ENCODE measurements around the gene SPEN.

The SPEN gene

DNA sequence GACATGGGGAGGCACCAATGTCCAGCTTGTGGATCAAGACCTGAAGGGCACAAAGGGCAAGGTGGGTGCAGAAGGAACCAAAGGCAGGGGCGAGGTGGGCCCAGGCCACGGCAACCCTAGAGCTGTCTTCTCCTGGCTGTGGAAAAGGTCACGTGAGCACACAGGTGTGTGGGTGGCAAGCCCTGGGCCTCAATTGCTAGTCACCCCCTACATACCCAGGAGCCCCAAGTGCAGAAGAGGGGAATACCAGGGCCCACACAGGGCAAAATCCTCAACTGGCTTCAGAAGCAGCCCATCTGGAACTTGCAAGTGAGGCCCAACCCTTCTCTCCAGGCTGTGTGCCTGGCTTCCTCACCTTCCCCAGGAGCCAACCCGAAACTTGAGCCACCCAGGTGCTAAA, 102.8 kb downstream of the SPEN start:
- DNase-seq, result no peak

DNA sequence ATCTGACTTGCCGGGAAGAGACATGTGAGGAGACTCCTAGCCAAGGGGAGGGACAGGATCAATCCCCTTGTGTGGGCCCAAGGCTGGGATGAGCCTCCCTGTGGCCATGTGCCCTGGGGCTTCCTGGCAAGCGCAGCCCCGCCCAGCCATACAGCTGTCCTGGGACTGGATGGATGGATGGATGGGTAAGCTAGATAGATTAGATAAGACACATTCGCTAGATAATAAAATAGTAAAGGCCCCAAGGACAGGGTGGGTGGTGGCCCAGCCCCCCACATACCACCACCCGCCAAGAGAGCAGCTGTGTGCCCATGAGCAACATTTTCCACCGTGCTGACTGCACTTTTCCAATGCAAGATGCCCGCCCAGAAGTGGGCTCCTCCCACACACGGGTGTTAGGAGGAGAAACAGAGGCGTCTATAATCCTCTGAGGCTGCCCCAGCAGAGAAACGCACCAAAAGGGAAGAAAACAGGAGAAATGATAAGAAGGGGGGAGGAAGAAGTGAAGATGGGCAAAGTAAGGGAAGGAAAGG, 103.3 kb downstream of the SPEN start:
- no peak for DNase-seq

DNA sequence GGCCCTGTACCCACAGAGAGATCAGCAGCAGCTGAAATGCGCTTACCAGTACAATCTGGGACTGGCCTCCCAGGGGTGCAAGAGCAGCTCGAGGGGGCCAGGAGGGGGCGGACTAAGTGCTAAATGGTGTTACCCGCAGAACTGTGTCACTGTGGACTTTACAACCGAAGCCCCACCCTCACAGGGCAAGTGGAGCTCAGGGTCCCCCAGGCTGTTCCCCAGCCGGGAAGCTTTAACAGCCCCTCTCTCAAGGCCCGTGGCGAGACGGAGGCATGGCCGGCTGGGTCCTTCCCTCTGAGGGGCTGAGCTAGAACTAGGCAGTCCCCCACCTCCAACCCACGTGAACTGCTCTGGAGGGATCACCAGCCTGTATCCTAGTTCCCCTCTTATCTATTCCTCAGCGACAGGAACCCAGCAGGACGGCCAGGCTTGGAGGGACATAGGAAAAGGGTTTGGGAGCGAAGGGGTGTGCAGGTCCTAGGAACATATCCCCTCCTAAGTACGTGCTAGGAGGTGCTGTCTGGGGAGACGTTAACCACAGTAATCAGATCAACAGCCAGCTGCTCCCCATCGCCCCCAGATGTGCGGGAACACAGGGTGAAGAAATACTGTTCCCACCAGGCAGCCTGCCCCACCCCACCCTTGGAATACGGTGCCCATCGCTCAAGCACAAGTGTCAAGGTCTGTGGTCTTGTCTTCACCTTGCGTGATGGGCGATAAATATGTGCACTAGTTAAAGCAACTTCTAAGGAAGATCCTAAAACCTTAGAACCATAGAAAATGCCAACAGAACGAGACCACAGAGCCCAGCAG, 104.0 kb downstream of the SPEN start:
- DNase-seq, result no peak

DNA sequence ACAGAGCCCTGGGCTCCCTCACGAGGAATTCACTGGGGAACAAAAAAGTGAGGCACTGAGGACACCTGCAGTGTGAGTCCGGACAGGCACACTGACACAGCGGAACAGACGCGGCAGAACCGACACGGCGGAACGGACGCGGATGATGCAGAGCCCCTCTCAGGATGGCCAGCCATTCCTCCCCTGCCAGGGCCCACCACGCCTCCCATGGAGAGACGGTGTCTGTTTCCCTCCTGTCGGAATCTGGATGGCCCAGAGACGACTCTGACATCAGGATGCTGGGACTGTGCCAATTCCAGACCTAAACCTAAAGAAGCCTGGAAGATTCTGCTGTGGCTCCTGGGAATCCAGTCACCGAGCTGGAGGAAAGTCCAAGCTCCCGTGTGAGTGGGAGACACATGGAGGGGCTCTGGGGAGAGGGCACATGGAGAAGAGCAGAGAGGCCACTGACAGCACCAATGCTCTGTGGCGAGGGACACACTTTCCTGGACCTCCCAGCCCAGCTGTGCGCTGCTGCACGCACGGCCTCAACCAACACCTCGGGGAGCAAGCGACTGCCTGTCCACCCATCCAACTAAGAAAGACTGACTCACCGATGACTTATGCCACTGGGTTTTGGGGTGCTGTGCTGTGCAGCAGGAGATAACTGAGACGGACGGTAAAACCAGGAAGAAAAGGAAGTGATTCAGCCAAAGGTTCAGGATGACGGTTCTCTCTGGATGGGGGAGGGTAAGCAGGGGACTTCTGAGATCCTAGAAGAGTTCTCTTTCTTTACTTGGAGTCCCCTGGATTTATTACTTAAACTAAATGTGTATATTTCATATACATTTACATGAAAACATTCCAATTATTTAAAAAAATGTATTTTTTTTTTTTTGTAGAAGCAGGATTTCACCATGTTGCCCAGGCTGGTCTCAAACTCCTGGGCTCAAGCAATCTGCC, 105.1 kb downstream of the SPEN start:
- no peak for DNase-seq

DNA sequence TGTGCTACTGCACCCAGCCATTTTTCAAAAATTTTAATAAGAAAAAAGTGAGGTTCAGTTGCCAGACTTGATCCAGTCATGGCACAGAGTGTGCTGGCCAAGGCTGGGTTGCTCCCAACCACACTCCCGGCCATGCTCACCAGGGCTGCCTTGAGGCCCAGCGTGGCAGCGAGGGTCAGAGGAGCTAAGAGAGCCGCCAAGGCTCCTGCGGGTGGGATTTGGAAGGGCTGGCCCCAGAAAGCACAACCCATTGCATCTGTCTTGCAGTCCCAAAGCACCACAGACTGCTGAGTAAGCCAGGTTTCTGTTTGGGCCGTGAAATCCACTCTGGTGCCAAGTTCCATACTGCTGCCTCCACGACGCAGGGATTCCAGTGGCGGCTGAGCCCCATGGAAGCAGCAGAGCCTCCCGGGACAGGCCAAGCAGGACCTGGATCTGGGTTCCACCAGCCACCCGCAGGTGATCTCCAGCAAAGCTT, 105.8 kb downstream of the SPEN start:
- DNase-seq, result no peak

DNA sequence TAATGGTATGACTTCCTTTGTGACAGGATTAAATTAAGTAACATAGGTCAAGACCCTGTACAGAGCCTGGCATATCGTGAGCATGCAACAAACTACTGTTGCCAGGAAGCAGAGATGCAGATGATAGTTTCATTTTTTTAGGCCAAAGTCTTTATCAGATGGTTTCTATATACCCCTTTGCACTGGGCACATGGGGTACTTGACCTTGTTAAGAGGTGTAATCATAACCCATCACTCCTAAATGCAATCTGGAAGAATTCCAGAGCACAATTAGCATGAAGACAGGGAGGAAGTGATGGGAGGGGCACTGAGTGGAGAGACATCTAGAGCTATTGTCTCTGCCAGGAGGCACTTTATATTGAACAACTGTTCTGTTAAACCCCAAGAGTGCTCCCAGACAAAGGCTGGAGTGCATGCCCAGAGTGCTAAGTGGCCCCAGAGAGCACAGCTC, 106.3 kb downstream of the SPEN start:
- no peak for DNase-seq

DNA sequence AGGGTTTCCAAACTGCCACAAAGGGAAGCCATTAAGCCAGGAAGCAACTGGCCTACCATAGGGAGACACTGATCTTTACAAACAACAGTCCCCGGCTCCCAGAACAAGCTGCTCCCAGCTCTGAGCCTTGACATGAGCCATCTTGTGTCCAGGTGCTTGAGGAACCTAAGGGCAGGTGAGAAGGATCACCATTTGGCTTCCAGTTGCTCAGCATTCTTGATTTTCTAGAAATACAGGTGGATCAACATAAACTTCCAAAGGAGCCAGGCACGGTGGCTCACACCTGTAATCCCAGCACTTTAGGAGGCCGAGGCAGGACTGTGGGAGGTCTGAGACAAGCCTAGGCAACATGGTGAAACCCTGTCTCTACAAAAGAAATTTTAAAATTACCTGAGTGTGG, 106.8 kb downstream of the SPEN start:
- no peak for DNase-seq

DNA sequence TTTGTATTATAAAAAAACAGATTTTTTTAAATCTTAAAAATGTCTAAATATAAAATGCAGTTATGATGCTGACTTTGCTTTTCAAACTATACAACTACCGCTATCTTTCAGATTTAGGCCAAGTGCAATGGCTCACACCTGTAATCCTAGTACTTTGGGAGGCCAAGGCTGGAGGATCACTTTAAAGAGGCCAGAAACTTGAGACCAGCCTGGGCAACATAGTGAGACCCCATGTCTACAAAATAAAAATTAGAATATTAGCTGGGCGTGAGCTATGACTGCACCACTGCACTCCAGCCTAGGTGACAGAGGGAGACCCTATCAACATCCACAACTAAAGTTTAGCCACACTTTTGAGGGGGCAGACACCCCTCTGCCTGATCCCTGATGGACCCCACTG, 108.0 kb downstream of the SPEN start:
- no peak for DNase-seq

DNA sequence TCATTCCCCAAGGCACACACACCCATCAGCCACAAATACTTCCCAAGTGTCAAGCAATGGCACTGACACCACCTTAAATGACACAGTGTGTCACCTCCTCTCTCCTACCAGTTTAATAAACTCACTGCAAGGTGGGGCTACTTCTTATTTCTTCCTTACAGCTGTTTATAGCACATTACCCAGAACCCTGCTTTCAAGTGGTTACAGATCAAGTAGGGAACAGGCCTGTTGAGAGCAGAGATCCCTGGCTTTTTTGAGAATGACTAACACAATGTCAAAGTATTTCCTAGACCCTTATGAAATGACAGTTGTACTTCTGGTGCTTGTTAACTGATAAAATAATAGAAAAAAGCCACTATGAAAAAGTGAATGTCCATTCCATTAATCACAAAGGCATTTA, 108.6 kb downstream of the SPEN start:
- no peak for DNase-seq

DNA sequence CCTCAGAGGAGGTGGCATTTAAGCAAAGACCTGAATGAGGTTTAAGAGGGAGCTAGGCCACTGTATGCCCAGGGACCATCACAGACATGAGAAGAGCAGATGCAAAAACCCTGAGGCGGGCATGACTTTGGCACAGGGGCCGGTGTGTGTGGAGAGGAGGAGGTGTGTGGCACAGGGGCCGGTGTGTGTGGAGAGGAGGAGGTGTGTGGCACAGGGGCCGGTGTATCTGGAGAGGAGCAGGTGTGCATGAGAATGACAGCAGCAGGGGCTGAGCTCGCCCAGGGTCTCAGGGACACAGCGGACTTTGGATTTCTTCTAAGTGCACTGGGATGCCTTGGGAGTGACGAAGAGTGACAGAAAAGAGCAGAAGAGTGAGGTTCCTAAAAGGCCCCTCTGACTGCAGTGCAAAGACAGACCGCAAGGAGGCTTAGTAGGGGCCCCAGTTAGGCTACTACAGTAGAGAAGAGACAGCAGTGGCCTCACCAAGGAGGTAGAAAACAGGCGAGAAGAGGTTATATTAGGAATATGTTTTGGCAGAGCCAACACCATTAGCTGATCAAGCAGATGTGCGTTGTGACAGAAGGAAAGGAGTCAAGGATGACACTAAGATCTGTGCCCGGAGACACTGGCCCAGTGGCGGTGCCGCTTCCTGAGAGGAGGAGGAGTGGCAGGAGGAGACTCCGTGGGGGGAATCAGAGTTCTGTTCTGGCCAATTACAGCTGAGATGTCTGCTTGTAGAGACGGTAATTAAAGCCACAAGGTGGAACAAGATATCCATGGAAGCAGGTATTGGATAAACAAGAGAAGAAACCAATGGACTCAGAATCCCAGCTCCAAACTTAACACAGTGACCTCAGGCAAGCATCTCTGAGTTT, 110.0 kb downstream of the SPEN start:
- no peak for DNase-seq

DNA sequence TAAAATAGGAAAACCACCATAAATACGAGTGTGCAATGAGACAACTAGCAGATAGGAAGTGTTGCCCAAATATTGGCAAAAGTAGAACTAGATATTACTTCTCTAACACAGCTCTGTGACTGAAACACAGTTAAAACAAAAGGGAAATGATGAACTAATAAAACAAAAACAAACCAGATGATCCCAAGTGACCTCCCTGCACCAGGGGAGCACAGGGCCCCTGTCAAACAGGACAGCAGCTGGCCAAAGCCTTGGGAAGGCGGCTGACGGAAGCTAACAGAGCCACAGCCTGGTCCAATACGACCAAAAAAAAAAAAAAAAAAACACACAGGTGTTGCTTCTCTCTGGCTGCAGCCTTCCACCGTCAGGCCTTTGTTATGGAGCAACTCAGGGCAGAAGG, 110.6 kb downstream of the SPEN start:
- no peak for DNase-seq

DNA sequence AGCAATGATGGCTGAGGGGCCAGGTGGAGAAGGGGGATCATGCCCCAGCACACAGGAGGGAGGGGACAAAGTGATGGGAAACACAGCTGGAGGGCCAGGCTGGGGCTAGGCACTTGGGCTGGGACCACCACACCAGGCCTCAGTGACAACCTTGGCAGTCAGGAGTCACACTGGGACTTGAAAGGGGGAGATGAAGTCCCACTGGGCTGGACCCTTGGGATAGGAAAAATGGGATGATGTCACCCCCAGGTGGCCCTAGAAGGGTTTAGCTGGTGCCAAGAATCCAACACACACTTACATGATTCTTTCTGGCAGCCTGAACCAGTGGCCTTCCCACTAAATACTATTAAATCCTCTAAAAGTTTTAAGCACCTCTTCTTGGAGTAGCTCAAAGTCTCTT, 111.3 kb downstream of the SPEN start:
- DNase-seq, result no peak

DNA sequence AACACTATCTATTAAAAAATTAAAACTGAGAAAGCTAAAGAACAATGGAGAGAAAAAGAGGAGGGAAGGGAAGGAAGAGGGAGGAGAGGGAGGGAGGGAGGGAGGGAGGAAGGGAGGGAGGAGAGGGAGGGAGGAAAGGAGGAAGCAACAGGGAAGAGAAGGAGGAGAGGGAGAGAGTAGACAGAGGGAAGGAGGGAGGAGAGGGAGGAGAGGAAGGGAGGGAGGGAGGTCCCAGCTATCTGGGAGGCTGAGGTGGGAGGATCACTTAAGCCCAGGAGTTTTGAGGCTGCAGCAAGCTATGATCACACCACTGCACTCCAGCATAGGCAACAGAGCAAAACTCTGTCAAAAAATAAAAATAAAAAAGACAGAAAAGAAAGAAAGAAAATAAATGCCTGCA, 111.9 kb downstream of the SPEN start:
- DNase-seq, result no peak

DNA sequence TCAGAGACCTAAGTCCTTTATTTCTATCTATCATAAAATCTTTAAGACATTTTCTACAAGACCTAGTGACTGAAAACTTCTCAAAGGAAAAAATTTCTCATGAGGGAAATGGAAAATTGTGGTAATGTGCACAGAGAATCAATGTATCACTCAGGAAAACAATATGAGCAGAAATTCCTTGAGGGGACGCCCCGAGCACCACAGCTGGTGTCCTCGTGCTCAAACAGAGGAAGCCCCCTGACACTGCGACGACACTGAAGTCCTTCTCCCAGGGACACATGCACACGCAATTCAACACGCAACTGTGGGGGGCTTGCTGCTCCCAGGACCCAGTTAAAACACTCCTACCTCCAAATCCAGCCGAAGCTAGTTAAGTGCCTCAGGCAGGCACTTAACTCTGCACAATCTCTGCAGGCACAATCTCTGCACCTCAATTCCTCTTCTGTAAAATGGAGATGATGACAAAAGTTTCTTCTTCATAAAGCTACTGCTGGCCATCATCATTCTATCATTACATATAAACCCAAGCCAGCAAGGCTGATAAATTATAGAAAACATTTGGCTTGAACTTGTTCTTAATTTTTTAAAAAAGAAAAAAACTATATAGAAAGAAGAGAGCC, 112.4 kb downstream of the SPEN start:
- DNase-seq, result no peak

DNA sequence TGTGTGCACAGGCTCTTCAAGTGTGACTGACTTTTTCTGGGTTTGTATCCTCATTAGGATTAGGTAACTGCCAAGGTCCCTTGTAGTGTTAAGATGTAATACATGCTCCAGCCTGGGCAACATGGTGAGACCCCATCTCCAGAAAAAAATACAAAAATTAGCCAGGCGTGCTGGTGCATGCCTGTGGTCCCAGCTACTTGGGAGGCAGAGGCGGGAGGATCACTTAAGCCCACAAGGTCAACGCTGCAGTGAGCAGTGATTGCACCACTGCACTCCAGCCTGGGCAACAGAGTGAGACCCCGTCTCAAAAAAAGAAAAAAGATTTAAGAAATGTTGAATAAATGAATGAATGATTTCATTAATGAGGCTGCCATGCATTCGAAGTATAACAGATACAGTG, 113.3 kb downstream of the SPEN start:
- no peak for DNase-seq

DNA sequence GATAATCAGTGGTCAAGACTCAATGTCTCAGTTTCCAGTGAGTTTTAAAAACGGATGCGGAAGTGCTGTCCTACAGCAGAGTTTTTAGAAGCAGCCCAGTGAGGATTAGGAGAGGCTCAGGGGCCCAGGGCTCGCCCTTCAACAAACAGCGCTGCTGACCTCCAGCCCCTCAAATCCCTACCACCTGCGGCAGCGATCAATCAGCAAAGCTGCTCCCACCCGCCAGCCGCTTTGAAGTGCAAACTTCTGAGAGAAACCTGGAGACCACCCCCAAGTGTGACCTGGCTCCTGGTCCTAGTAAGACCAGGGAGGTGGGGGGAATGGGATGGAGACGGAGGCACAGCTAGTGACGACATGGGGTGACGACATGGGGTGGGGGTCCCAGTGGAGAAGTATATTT, 114.0 kb downstream of the SPEN start:
- DNase-seq, result no peak

DNA sequence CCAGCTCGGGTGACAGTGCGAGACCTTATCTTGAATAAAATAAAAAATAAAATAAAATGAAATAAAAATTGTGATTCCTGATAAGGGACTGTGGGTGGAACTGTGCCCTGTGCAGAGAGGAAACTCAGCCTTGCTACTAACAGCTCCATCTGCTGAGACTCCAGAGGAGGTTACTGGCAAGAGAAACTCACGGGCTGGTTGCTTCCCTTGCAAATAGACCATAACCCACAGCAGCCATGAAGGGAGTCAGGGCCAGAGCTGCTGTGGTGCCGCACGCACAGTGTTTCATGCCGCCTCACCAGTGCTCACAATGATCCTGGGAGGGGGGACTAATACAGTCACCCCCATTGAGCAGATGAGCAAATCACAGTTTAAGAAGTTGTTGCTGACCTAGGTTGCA, 114.7 kb downstream of the SPEN start:
- no peak for DNase-seq

DNA sequence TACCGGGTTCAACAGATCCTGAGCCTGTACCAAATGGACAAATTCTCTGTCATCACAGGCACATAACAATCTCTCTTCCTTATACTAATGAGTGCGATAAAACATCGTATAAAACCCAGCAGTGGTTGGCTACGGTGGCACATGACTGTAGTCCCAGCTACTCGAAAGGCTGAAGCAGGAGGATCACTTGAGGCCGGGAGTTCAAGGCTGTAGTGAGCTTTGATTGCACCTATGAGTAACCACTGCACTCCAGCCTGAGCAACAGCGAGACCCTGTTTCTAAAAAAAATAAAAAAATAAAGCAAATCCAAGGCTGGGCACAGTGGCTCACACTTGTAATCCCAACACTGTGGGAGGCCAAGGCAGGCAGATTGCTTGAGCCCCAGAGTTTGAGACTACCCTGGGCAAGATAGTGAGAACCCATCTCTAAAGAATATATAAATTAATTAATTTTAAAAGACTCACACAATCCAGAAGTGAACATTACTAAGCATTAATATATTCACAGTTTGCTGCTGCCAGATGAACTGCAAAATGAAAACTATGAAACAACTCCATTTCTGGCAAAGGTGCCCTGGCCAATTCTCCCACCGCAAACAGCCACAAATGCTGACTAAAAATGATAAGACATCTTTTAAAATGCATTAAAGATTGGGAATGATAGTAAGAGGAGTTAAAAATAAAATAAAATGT, 115.3 kb downstream of the SPEN start:
- no peak for DNase-seq

DNA sequence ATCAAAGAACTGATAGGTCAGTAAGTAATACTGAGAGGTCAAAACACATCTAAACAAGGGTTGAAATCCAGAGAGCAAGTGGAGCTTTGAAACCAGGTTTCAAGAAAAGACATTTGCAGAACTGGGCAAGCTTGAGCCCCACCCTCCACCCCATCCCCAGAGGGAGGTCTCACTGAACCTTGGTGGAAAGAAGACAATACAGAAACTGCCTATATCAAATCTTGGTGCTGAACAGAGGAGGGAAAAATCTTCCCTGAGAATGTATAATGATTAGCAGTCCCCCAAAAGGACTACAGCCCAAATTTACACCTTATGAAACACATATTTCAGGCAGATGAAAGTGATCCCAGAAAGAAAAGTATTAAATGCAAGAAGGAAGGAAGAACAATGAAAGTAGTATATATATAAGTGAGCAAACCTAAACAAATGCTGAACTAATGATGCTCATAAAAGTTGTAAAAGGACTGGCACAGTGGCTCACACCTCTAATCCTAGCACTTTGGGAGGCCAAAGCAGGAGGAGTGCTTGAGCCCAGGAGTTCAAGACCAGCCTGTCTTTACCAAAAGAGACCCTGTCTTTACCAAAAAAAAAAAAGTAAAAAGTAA, 116.0 kb downstream of the SPEN start:
- no peak for DNase-seq

DNA sequence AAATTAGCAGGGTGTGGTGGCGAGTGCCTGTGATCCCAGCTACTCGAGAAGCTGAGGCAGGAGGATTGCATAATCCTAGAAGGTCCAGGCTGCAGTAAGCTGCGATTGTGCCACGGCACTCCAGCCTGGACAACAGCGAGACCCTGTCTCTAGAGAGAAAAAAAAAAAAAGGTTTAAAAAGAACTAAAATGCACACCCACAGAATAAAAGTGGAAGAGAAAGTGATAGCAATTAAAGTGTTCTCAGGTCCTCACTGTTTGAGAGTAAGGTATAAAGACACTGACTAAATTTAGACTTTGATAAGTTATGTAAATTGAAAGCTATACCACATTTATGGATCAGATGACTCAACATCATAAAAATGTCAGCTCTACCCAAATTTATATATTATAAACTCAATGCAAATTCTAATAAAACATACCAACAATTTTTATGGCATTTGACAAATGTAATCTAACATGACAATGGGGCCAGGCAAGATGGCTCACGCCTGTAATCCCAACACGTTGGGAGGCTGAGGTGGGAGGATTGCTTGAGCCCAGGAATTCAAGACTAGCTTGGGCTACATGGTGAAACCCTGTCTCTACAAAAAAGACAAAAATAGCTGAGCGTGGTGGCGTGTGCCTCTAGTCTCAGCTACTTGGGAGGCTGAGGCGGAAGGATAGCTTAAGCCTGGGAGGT, 116.6 kb downstream of the SPEN start:
- no peak for DNase-seq

Data from NCI-H2107 (cell line).